22Rv1 (cell line): Measurements from ENCODE around the gene LRIG1.

Experiments
- H3K27ac ChIP-seq: fragments of 450-650 bp; 2 replicates; pipeline ENCODE4 v1.5.1; 2017
- CTCF ChIP-seq: fragments of 450-650 bp; IDR thresholded peaks from 2 replicates; pipeline ENCODE4 v1.5.1; 2017; ENCODE audit warnings: mild to moderate bottlenecking
- ZFX ChIP-seq: fragments of 450-650 bp; IDR thresholded peaks from 2 replicates; pipeline ENCODE4 v1.6.1; 2017; ENCODE audit warnings: antibody characterized with exemption, borderline replicate concordance

LRIG1 gene

GRCh38 chr3:66492672-66493071 lies 8.2 kb downstream of the LRIG1 start:
- TF ChIP-seq ZFX (no peak), CTCF (no peak)
- no peak overlapping the region for H3K27ac ChIP-seq

GRCh38 chr3:66492071-66492470 lies 8.8 kb downstream of the LRIG1 start:
- no peak overlapping the region for H3K27ac ChIP-seq

GRCh38 chr3:66490984-66491383 lies 9.8 kb downstream of the LRIG1 start:
- H3K27ac ChIP-seq: no peak overlapping the region
- TF ChIP-seq ZFX (no peak), CTCF (no peak)

More at GRCh38 chr3:66492071-66492470, 8.8 kb downstream of the LRIG1 start:
- TF ChIP-seq CTCF: no peak

- TF ChIP-seq ZFX (no peak), CTCF (no peak)
- no peak overlapping the region for H3K27ac ChIP-seq
These were observed 10.6 kb downstream of the LRIG1 start for GRCh38 chr3:66490214-66490613.

GRCh38 chr3:66489581-66489980 lies 11.2 kb downstream of the LRIG1 start:
- TF ChIP-seq ZFX (no peak), CTCF (no peak)
- H3K27ac ChIP-seq: no peak overlapping the region

- no peak for TF ChIP-seq ZFX
- TF ChIP-seq CTCF: no peak
- H3K27ac ChIP-seq: no peak overlapping the region
These were observed 11.7 kb downstream of the LRIG1 start for GRCh38 chr3:66489115-66489514.

- no peak for TF ChIP-seq ZFX
- no peak for TF ChIP-seq CTCF
These were observed 12.3 kb downstream of the LRIG1 start for GRCh38 chr3:66488492-66488891.

More at GRCh38 chr3:66488492-66488891, 12.3 kb downstream of the LRIG1 start:
- no peak overlapping the region for H3K27ac ChIP-seq
